ENCODE results near the gene UBE2J2.
"Not testable (repeated sequence)": the region's sequence is repeated elsewhere in the genome, so short reads cannot be mapped to it uniquely, and the experiment has no call there.

The UBE2J2 gene

DNA sequence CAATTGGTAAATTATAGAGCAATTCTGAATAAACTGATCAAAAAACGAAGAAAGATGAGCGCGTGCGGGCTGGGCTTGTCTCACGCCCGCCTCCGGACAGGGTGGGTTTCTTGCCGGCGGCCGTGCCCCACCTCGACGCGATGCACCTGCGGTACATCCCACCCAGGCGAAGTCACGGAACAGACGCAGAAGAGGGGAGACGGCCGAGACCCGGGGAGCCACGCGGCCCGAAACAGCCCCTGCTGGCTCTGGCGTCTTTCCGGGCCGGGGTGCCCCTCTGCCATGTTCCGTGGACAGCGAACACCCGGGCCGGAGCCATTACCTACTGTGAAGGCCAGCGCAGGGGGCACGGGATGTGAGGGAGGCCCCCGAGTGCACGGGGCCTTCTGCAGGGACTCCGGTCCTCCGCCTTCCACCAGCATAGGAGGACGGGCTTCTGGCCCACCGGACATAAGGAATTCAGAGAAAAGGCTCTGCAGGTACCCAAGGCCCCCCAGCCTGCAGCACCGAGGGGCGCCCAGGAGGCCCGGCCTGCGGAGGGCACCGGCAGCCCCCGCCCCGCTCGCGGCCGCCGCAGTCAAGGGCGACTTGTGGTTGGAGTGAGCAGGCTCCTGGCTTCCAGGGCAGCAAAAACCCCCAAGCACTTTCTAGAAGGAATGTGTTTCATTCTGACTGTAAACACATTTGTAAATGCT lies 19.5 kb downstream of the UBE2J2 start:
- no peak for DNase-seq

DNA sequence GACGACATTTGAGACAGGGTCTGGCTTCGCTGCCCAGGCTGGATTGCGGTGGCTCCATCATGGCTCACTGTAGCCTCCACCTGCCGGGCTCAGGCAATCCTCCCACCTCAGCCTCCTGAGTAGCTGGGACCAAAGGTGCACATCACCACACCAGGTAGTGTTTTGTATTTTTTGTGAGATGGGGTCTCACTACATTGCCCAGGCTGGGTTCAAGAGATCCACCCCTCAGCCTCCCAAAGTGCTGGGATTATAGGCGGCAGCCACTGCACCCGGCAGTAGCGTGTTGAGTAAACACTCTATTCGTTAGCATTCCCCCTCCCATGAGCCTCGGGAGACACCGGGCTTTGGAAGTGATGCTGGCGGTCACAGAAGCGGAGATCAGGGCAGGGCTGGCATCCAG lies 20.3 kb downstream of the UBE2J2 start:
- no peak for DNase-seq

DNA sequence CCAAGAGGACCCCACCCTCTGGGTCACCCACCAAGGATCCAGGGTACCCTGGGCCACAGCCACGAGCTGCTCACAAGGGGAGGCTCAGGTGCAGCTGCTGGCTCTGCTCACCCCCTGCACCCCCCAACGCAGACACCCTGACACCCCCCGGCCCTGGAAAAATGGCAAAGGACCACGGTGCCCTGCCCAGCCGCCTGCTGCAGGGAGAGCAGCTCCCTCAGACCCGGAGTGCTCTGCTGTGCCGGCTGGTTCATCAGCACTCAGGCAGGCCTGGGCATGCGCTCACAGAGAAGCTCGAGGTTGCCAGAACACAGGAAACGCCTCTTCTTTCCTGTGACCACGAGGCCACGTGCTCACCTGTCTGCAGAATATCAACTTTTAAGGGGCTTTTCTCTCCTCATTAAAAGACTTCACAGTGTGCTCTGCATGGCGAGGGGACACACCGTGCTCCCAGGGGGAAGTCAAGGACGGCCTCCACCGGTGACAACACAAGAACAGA lies 22.8 kb downstream of the UBE2J2 start:
- no peak for DNase-seq

DNA sequence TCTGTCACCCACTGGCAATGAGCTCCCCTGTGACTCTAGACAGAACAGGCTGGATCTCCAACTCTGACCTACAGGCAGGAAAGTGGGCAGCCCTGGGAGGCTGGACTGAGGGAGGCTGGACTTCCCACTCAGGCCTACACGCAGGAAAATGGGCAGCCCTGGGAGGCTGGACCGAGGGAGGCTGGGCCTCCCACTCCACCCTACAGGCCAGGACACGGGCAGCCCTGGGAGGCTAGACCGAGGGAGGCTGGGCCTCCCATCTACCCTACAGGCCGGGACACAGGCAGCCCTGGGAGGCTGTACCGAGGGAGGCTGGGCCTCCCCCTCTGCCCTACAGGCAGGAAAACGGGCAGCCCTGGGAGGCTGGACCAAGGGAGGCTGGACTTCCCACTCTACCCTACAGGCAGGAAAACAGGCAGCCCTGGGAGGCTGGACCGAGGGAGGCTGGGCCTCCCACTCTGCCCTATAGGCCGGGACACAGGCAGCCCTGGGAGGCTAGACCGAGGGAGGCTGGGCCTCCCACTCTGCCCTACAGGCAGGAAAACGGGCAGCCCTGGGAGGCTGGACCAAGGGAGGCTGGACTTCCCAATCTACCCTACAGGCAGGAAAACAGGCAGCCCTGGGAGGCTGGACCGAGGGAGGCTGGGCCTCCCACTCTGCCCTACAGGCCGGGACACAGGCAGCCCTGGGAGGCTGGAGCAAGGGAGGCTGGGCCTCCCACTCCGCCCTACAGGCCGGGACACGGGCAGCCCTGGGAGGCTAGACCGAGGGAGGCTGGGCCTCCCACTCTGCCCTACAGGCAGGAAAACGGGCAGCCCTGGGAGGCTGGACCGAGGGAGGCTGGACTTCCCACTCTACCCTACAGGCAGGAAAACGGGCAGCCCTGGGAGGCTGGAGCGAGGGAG lies 25.4 kb downstream of the UBE2J2 start:
- not testable (repeated sequence) for DNase-seq

DNA sequence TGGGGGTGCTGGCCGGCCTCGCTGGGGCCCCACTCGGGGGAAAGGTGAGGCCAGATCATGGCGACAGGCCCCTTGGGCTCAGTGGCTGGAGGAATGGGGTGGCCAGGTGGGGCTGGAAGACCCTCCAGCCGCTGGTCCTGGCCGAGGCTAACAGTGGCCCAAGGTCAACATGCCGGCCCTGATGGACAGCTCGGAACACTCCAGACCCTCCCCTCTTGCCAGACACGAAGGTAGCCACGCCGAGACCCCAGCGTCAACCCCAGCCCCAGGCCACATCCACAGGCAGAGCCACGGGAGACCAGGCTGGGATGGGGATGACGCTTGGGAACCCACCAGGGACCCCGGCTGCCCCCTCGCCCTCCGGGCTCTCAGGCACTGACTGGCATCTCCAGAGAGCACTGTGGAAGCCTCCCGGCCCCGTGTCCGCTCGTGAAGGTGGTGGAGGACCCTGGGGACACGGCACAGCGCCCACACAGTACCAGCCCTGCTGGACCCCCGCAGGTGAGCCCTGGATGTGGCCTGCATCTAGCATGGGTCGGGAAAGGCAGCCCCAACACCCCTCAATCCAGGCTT lies 26.2 kb downstream of the UBE2J2 start:
- DNase-seq = no peak

DNA sequence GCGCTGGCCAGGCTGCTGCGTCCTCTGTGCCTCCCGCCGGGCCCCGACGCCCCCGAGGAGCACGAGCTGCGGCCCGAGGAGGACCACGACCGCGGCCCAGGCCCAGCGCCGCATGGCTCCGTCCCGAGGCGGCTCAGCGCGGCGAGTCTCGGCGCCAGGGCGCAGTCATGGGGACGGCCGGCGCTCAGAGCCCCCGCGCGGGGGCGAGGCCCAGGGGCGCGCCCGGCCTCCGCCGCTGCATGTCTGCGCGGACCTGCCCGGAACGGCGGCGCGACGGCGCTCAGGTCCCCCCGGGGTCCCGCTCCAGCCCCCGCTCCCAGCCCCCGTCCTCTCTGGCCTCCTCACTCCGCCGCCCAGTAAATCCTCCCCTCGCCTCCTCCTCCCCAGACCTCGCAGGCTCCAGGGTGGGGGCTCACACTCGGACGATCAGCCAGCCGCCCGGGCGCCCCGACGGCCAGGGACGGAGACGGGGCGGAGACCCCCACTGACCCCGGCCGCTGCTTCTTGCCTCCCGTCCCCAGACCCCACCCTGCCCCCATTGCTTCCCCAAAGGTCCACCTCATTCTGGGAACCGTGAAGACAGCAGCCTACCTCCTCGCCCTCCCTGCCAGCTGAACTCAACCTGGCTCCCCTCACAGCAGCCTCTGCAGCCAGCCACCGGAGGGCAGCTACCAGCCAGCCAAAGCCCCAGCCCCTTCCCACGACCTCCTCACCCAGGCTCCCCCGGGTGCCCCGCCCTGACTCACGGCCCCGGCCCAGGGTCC lies 26.9 kb downstream of the UBE2J2 start, which contains the start of gene C1QTNF12:
Gene C1QTNF12, minus strand, starts transcription at position 146 of the 764 bp plus-strand sequence. Its CDS starts 32 bp downstream, at position 114.
- no peak for DNase-seq

DNA sequence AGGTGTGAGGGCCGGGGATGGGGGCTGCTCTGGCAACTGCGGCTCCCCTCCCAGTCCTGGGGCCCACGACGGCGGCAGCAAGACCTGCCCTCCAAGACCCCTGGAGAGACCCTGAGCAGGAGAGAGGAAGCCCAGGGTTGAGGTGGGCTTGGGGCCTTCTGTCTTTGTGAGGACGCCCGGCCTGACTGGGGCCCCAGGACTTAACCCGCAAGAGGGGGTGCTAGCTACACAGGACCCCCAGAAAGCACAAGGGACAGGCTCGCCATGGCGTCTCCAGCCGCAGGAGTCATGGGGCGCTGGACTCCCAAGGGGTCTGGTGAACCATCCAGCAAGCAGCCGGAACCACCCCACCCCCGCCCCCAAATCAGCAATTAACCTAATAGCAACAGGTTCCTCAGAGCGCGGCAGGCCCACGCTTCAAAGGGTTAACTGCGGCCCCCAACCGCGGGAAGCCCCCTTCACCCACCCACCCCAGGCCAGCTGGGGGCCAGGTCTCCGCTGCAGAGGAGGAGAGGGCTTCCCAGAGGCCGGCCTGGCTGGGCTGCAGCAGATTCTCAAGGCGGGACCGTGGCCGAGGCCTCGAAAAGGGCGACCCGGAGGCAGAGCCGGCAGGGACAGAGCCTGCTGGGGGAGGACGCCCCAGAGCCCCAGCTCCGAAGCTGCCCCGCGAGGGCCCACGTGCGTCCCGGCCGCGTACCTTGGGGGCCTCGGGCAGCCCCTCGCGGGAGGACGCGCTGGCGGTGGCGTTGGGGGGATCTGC lies 27.7 kb downstream of the UBE2J2 start:
- DNase-seq = no peak

DNA sequence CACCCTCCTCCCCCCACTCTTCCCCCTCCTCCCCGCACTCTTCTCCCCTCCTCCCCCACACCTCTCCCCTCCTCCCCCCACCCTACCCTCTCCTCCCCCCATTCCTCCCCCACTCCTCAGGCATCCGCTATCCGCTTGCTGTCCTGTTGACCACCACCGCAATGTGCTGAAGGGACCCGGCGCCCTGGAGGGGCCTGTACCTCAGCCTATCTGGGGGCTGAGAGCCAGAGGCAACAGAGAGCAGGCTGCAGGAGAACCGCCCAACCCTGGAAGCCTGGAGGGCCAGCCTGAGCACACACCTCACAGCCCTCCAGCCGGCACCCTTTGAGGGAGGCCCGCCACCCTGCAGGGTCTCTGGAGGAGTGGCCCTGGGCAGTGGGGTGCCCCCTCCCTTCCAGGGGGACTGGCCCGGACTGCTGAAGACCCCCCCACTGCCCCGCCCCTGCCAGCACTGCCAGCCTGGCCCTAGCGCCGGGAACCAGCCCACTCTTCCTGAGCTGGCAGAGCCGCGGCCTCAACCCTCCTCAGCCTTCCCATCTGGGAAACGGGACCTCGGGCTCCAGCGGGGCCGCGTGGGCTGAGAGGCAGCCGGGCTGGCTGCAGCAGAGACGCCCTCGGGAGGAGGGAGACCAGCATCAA lies 28.4 kb downstream of the UBE2J2 start:
- DNase-seq = no peak

DNA sequence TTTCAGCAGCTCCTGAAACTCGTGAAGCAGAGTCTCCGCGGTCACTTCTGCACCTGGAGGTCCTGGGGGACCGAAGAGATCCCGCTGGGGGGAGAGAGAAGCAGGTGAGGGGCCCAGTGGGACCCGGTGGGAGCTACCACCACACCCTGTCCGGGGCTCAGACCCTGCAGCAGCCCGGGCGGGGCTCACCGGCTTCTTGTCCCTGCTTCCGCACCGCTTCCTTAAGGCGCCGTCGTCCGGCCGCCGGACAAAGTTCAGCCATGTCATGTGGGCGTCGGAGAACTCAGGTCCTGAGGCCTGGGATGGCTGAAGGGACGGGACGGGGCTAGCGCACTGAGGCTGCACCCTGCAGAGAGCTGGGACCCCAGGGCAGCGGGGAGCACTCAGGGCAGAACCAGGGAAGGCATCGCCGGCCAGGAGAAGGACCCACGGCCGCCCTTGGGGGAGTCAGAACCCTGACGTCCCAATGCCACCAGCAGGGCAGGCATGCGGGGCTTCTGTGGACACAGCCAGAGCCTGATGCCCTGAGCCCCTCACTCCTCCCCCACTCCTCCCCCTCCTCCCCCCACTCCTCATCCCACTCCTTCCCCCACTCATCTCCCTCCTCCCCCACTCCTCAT lies 29.4 kb downstream of the UBE2J2 start:
- DNase-seq = no peak

DNA sequence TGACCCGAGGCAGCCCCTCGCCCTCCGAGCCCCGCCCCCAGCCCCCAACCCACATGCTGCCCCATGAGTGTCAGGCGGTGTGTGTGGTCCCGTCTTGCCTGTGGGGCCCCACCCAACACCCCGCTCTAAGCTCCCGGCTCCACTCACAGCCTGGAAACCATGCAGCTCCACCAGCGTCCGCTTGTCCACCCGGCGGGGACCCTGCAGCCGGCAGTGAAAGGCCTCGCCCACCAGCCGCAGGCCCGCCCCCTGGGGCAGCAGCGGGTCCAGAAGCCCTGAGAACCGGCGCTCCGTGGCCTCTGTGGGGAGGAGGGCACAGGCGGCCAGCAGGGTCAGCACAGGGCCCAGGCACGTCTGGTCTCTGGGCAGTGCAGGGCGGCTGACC lies 29.9 kb downstream of the UBE2J2 start:
- DNase-seq = no peak

DNA sequence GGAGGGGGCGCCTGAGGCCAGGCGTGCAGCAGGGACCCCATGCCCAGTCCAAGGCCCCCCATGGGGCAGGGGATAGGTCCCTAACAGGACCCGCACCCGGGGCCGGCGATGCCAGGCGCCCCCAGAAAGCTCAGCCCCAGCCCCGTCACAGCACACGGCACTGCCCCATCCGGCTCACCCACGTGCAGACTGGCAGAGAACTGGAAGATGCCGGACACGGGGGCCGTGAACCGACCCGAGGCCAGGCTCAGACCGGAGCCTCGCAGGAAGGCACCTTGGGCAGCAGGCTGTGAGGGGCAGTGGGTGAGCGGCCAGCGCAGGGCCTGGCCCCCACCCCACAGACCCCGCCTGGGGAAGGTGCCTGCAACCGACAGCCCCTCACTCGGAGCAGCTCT lies 30.4 kb downstream of the UBE2J2 start:
- no peak for DNase-seq

DNA sequence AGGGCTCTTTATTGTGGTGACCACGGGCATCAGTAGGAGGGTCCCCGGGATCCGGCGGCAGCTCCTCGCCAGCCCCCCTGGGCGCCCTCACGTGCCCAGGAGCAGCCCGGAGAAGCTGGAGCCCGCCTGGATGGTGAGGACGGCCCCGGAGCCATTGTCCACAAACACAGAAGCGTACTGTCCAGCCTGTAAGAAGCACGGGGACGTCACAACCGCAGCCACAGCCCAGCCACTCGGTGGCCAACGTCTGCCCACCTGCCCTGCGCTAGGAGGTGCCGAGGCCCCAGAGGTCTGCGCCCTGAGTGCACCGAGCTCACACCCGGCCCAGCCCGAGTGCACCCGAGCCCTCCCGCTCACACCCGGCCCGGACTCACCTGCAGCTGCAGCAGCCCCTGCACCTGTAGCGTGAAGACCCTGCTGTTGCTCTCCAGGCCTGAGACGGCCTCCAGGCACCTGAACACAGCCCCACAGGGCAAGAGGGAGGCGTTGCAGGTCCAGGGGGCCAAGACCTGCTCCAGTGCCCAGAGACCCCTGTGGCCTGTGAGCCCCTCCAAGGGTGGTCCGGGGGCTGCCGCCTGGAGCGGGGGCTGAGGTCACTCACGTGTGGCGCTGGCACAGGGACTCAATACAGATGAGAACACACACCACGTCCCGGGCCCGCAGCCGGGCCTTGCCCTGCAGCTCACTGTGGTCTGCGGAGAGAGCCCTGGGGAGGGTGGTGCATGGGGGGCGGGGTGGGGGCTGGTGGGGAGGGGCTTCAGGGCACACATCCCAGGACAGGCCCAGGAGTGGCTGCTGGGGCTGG lies 31.0 kb downstream of the UBE2J2 start:
- DNase-seq = no peak

DNA sequence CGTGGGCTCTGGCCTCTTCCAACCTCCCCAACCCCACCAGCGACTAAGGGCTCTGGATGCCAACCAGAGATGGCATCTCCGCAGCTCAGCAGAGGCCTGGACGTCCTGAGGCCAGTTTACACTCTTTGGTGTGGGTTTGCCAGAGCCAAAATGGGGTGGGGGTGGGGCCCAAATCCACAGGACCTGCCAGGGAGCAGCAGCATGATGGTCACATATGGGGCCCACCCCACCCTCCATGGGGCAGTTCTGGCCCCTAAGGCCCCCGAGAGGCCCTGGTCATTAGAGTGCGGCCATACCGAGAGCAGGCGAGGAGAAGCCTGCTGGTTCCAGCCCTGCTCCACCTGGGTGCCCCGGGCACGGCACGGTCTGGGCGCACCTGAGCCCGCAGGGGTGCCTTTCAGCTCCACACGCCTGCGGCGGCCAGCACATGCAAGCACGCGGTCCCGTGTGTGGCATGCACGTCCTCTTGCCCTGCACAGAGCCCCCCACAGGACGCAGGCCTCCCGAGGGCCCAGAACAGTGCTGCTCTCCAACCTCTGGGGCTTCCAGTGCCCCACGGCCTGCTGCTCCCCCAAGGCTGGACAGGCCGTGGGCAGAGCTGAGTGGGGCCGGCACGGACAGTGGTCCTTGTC lies 31.9 kb downstream of the UBE2J2 start:
- no peak for DNase-seq

DNA sequence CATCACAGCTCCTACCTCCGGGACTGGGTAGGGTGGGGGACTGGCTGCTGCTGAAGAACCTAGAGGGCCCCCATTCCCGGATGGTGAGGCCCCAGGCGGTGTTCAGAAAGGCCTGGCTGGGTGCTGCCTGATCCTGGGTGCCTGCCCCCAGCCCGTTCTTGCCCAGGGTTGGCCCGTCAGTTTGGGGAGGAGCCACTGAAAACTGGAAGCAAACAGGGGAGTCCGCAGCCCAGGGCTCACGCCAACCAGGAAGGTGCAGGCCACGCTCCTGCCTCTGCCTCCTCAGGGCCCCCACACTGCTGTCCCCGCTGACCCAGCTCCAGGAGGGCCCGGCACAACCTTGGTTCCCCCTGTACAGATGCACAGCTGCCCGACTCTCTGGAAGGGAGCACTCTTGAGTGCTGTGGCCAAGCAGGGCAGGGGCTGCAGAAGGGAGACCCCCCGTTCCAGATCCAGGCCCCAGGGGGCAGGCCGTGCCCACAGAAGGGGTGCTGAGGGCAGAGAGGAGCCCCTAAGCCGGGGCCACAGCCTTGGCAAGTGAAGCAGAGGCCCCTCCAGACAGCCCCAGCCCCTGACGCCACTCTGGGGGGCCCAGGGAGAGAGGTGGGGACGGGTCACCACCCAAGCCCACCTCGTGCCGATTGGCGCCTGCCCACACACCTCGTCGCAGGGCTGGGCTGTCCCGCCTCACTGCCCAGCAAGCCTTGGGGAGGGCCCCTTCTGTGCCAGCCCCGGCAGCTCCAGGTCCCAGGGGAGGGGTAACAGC lies 32.6 kb downstream of the UBE2J2 start:
- no peak for DNase-seq

DNA sequence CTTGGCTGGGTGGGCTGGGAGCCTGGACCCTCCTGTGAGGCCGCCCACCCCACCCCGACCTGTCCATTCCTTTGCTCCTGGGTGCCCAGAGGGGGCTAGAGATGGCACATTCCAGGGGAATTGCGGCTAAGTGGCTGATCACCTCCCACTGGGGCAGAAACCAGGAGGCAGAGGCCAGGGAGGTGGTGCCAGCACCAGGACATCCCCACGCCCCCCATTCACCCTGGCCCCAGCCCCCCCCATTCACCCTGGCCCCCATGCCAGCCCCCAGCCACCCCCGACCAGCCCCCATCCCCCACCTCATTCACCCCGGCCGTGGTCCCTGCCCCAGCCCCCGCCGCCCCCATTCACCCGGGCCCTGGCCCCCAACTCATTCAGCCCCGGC lies 33.3 kb downstream of the UBE2J2 start:
- no peak for DNase-seq

DNA sequence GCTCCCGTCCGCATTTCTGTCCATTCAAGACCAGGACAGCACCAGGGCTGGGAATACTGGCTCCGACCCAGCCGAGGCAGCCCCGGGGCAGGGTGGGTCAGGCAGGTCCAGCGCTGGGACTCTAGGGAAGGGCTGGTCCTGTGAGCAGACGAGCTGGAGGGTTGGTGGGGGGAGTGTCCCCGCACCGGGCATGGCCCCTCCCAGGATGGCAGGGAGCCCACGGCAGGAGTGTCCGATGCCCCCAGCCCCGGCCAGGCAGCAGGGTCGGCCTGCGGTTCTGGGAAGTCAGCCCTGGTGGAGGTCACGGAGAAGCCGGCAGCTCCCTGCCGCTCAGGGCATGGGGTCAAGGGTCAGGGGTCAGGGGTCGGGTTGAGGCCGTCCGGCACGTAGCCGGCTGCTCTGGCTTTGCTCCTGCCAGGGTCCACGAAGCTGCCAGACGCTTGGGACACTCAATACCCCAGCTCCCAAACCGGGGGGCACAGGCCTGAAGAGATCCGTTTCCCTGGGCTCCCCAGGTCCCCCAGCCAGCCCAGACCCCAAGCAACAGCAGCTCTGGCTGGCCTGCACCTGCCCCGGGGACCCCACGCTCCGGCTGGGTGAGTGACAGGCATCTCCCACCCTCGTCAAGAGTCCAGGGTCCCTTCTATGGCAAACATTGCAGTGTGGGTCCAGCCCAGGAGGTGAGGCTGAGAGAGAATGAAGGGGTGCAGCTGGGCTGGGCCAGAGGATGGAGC lies 33.9 kb downstream of the UBE2J2 start:
- no peak for DNase-seq

DNA sequence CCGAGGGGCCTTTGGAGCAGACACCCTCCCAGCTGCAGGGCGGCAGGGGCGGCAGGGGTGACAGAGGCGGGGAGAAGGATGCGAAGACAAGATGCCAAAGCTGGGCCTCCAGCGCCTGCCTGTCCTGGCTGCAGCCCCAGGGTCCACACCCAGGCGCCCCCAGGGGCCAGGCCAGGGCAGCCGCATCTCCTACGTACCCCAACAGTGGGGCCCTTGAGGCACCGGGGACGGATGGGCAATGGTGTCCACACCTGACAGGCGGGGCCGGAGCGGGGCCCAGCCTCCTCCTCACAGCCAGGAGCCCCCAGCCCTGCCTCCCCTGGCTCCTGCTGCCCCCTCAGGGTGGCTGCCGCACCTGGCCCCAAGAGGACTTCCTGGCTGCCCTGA lies 34.4 kb downstream of the UBE2J2 start:
- no peak for DNase-seq

DNA sequence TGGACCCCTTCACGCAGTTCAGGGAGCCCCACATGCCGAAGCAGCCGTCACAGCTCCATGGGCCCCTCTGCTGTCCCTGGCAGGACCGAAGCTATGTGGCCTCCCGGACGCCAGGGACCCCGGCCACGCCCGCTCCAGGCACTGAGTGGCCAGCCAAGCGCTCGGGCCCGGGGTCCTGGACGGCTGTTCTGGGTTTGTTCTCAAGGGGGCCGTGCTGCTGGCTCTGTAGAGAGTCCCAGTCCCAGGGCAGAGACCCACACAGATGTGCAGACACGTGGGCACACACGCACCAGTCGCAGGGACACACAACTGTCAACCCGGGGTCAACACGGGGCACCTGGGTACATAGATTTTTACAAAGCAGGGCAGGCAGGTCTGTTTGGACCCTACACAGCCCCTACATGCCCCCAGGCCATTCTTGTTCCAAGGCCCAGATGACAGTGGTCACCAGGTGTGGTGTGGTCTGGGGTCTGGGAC lies 34.9 kb downstream of the UBE2J2 start:
- no peak for DNase-seq

Data from midbrain (tissue), 1 donor.